C1 segment of cervical spinal cord (tissue), 14 donors: Measurements from ENCODE around the gene ADIPOR1.
"Not testable (repeated sequence)": the region's sequence is repeated elsewhere in the genome, so short reads cannot be mapped to it uniquely, and the experiment has no call there.

Source experiments
- DNase-seq, 14 donors: peaks; one replicate each; lab custom pipeline; 2025; lab: John Stamatoyannopoulos, UW

Gene ADIPOR1

DNA sequence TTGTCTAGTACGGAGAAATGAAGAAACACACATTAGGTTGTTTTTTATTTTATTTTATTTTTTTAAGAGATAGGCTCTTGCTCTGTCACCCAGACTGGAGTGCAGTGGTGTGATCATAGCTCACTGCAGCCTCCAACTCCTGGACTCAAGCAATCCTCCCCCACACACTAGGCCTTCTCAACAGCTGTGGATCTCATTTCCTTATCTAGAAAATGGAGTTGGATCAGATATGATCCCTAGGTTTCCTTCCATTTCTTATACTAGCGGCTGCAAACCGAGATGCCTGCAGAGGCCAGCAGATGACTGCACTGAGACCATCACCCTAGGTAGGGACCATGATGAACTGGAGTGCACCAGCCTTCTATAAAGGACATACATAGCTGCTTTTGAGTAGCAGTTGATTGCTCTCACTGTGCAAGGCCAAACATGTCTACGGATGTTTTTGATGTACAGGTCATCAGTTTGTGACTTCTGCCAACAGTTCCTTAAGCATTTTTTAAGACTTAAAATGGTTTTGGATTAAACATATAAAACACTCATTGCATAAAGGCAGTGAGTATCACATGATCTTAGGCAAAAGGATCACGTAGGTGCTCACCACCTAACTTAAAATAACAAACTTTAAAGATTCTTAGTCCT, 19.7 kb downstream of the ADIPOR1 start:
- no peak for DNase-seq

GRCh38 chr1:202936409-202936808, 21.7 kb downstream of the ADIPOR1 start:
- not testable (repeated sequence) for DNase-seq

- no peak for DNase-seq
Measured at GRCh38 chr1:202935844-202936243, 22.3 kb downstream of the ADIPOR1 start.

- no peak for DNase-seq
Measured at GRCh38 chr1:202934755-202935154, 23.4 kb downstream of the ADIPOR1 start.

GRCh38 chr1:202932476-202932875, 25.6 kb downstream of the ADIPOR1 start:
- DNase-seq, result no peak

DNA sequence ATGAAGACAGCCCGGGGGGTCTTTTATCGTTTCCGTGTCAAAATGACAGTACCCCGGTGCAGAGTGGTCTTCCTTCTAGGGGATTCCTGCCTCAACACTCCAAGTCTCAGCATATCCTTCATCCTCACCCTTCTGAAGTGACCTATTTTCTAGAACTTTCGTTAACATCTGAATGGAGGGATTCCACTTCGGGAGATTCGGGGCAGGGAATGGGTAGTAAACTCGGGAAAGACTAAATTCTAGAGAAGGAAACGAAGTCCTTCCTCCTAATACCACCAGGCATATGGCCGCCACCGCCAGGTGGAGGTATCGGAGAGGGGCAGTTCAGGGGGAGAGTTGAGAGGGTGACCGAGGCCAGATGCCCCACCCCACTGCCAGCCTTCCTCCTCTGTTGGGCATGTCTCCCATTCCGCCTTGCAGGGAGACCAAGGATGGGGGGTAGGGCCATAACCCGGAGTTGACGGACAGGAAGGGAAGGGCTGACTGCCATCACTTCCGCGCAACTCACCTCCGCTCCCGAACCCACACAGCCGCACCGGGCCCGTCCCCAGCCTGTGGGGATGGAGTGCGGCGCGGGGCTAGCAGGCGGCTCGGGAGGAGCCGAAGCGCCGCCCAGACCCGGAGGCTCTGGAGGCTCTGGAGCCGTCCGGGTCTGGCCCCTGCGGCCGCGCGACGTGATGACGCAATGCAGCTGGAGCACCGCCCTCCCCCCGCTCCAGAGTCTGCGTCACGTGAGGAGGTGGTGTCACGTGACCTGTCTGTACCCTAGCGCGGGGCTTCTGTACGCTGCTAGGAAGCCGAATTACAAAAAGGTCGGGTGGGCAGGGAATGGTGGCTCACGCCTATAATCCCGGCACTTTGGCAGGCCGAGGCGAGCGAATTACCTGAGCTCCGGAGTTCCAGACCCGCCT, 31.3 kb downstream of the ADIPOR1 start, which contains the start of gene KLHL12:
Gene KLHL12 (minus strand): TSS at position 654 of the 911 bp plus-strand sequence. CDS start 2,072 bp downstream, outside the sequence.
- peak; percentile 59 to 95 (median 88) for DNase-seq

GRCh38 chr1:202923533-202923932, 34.6 kb downstream of the ADIPOR1 start:
- DNase-seq, result no peak

- no peak for DNase-seq
Measured at GRCh38 chr1:202919615-202920014, 38.5 kb downstream of the ADIPOR1 start.

- no peak for DNase-seq
Measured at GRCh38 chr1:202915146-202915545, 43.0 kb downstream of the ADIPOR1 start.

DNA sequence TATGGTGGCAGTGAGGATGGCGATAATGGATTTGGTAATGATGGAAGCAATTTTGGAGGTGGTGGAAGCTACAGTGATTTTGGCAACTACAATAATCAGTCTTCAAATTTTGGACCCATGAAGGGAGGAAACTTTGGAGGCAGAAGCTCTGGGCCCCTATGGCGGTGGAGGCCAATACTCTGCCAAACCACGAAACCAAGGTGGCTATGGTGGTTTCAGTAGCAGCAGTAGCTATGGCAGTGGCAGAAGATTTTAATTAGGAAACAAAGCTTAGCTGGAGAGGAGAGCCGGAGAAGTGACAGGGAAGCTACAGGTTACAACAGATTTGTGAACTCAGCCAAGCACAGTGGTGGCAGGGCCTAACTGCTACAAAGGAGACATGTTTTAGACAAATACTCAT, 45.6 kb downstream of the ADIPOR1 start:
- not testable (repeated sequence) for DNase-seq

DNA sequence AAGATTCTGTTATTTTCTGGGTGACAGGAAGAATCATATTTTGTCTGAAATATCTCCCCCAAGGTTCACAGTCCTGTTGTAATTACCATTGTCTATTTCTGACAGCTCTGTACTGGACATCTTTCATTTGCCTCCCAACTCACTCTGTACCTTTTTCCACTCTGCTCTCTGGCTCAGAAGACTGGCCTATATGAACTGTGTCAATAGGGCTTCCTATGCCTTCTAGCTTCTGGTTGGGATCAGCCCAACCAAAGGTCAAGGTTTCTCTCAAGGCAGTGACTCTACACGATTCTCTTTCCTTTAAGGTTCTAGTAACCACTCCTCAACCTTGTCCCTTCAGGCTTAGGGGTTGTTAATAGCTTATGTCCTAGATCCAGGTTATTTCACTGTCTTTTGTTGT, 48.6 kb downstream of the ADIPOR1 start:
- no peak for DNase-seq

DNA sequence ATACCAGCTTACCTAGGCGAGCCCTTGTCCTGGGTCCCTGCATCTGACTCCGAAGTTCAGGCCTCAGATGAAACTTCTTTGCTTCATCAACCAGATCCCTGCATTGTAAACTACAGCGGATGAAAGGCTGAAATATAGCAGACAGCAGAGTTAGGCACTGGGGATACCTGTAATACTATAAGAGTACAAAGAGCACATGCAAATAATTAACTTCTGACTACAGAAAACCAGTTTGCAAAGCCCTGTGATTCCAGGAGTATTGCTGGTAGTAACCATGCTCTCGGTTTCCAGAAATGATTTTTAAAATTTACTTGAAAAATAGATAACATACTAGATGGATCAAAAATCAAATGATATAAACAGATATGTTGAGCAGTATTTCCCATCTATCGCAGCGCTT, 49.1 kb downstream of the ADIPOR1 start:
- DNase-seq, result no peak

- no peak for DNase-seq
Measured at GRCh38 chr1:202905331-202905730, 52.8 kb downstream of the ADIPOR1 start.

GRCh38 chr1:202903808-202904207, 54.3 kb downstream of the ADIPOR1 start:
- DNase-seq, result not testable (repeated sequence)

- DNase-seq, result no peak
Measured at GRCh38 chr1:202901555-202901954, 56.6 kb downstream of the ADIPOR1 start.

DNA sequence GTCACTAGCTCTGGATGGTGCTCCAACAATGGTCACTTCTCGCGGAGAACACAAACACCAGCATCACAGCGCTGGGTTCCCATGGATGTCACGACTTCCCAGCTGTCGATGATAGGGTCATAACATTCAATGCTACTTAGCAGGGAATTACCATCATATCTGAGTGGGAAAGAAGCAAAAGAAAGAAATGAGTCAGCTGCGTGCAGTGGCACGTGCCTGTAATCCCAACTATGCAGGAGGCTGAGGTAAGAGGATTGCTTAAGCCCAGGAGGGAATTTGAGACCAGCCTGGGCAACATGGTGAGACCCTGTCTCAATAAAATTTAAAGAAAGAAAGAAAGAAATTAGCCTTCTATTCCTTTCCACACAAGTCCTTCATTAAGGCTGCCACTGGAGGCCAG, 65.6 kb downstream of the ADIPOR1 start:
- no peak for DNase-seq
